Measurements from ENCODE around the gene EHMT1. TPM values are rescaled to one million over a fixed set of nuclear protein-coding genes. Genes with fewer than 3 reads are reported as not detected.

The EHMT1 gene
- total RNA-seq, 1 donor: 46.3 TPM

GRCh38 chr9:137691646-137692351 lies 73.0 kb downstream of the EHMT1 start:
- Histone ChIP-seq H3K9me3 (ENCODE audit: low read depth, low read length) (no peaks in the 10 kb centered on the region), H3K79me2 (ENCODE audit: insufficient read depth, low read length) (peaks cover 87% of the 10 kb centered on the region), H3K4me3 (ENCODE audit: insufficient read depth, low read length) (no peak overlapping the region), H3K4me2 (ENCODE audit: insufficient read depth, low read length) (no peak overlapping the region), H4K20me1 (ENCODE audit: insufficient read depth, low read length) (peaks cover 53% of the 10 kb centered on the region), H3K27ac (ENCODE audit: low read depth, low read length) (no peak overlapping the region), H3K4me1 (ENCODE audit: insufficient read depth, low read length) (peaks cover 13% of the 10 kb centered on the region), H3K27me3 (ENCODE audit: insufficient read depth, low read length) (no peaks in the 10 kb centered on the region), H3K36me3 (ENCODE audit: insufficient read depth, low read length) (no peaks in the 10 kb centered on the region), H2AFZ (ENCODE audit: low read length) (no peak overlapping the region)
- no peak for DNase-seq (ENCODE audit: insufficient read length, low spot score, missing footprints)
- TF ChIP-seq CTCF (IDR thresholded peaks at IDR 0.05; ENCODE audit: extremely low read depth, low read depth, low read length): no peak

GRCh38 chr9:137694236-137694959 lies 75.6 kb downstream of the EHMT1 start:
- TF ChIP-seq CTCF (IDR thresholded peaks at IDR 0.05; ENCODE audit: extremely low read depth, low read depth, low read length): no peak
- DNase-seq (ENCODE audit: insufficient read length, low spot score, missing footprints): peak; percentile 27
- Histone ChIP-seq H3K4me3 (ENCODE audit: insufficient read depth, low read length) (no peak overlapping the region), H3K36me3 (ENCODE audit: insufficient read depth, low read length) (no peaks in the 10 kb centered on the region), H3K4me1 (ENCODE audit: insufficient read depth, low read length) (peaks cover 13% of the 10 kb centered on the region), H2AFZ (ENCODE audit: low read length) (no peak overlapping the region), H3K27me3 (ENCODE audit: insufficient read depth, low read length) (no peaks in the 10 kb centered on the region), H3K27ac (ENCODE audit: low read depth, low read length) (no peak overlapping the region), H3K9me3 (ENCODE audit: low read depth, low read length) (no peaks in the 10 kb centered on the region), H3K4me2 (ENCODE audit: insufficient read depth, low read length) (no peak overlapping the region), H4K20me1 (ENCODE audit: insufficient read depth, low read length) (peaks cover 63% of the 10 kb centered on the region), H3K79me2 (ENCODE audit: insufficient read depth, low read length) (peaks cover 88% of the 10 kb centered on the region)

GRCh38 chr9:137694962-137695875 lies 76.4 kb downstream of the EHMT1 start:
- no peaks in the 10 kb centered on the region for H3K9me3 ChIP-seq (ENCODE audit: low read depth, low read length)
- H3K4me1 ChIP-seq (ENCODE audit: insufficient read depth, low read length): peaks cover 14% of the 10 kb centered on the region
- no peaks in the 10 kb centered on the region for H3K27me3 ChIP-seq (ENCODE audit: insufficient read depth, low read length)
- H3K79me2 ChIP-seq (ENCODE audit: insufficient read depth, low read length): peaks cover 88% of the 10 kb centered on the region
- H3K4me3 ChIP-seq (ENCODE audit: insufficient read depth, low read length): no peak overlapping the region
- peaks cover 62% of the 10 kb centered on the region for H4K20me1 ChIP-seq (ENCODE audit: insufficient read depth, low read length)
- TF ChIP-seq CTCF (IDR thresholded peaks at IDR 0.05; ENCODE audit: extremely low read depth, low read depth, low read length): peak; percentile 77
- DNase-seq (ENCODE audit: insufficient read length, low spot score, missing footprints): peak; percentile 95
- H3K4me2 ChIP-seq (ENCODE audit: insufficient read depth, low read length): no peak overlapping the region
- H3K27ac ChIP-seq (ENCODE audit: low read depth, low read length): no peak overlapping the region
- H2AFZ ChIP-seq (ENCODE audit: low read length): no peak overlapping the region
- no peaks in the 10 kb centered on the region for H3K36me3 ChIP-seq (ENCODE audit: insufficient read depth, low read length)
